H1 (cell line): Measurements from ENCODE around the gene CDC42SE2. TPM values are rescaled to one million over a fixed set of nuclear protein-coding genes. Genes with fewer than 3 reads are reported as not detected.

Source experiments
- CTCF ChIA-PET: fragments of 300-600 bp; sonication (Branson Sonifier 250); formaldehyde crosslinking; loops from one replicate; lab custom pipeline; 2021; ENCODE audit not compliant: partially characterized antibody; lab: Charles Lee
- POLR2A ChIA-PET: fragments of 300-600 bp; sonication (Branson Sonifier 250); formaldehyde crosslinking; loops from one replicate; lab custom pipeline; 2021; ENCODE audit warnings: inconsistent platforms; ENCODE audit not compliant: partially characterized antibody; lab: Charles Lee
- DNase-seq, 2 experiments: peaks; one replicate each; pipeline versions ENCODE4 v3.0.0 to v3.0.0-alpha.2; 2010 to 2022; ENCODE audit warnings: low spot score in 2 of 2, low read depth in 1 of 2, mixed read lengths in 1 of 2
- FAIRE-seq: peaks from 2 replicates; lab custom pipeline; 2011; peaks lifted over from hg19 to GRCh38; lab: Jason Lieb, UNC
- H2AFZ ChIP-seq: 2 replicates; pipeline ENCODE4 v1.8.1; 2012; ENCODE audit warnings: low read length, inconsistent platforms
- H2AK5ac ChIP-seq: 2 replicates; pipeline ENCODE4 v1.6.1; 2013; ENCODE audit warnings: low read depth, low read length
- H2BK120ac ChIP-seq: replicated peaks from 2 replicates; pipeline ENCODE3; 2013; ENCODE audit warnings: low read depth, low read length, inconsistent platforms
- H2BK12ac ChIP-seq: 2 replicates; pipeline ENCODE4 v1.6.1; 2013; ENCODE audit warnings: low read depth, low read length
- H2BK15ac ChIP-seq: 2 replicates; pipeline ENCODE4 v1.6.1; 2013; ENCODE audit warnings: low read length
- H2BK20ac ChIP-seq: 2 replicates; pipeline ENCODE4 v1.6.1; 2013; ENCODE audit warnings: low read length
- H2BK5ac ChIP-seq: 2 replicates; pipeline ENCODE4 v1.6.1; 2013; ENCODE audit warnings: low read depth, low read length
- H3K14ac ChIP-seq: 2 replicates; pipeline ENCODE4 v1.6.1; 2013; ENCODE audit warnings: inconsistent platforms; ENCODE audit not compliant: insufficient read length
- H3K18ac ChIP-seq: 2 replicates; pipeline ENCODE4 v1.6.1; 2013; ENCODE audit warnings: low read length; ENCODE audit errors: extremely low read depth
- H3K23ac ChIP-seq: 2 replicates; pipeline ENCODE4 v1.6.1; 2013; ENCODE audit warnings: inconsistent platforms; ENCODE audit not compliant: insufficient read length
- H3K23me2 ChIP-seq: 2 replicates; pipeline ENCODE4 v1.6.1; 2013; ENCODE audit warnings: low read depth, low read length
- H3K27ac ChIP-seq: 2 replicates; pipeline ENCODE4 v1.6.1; 2011; ENCODE audit warnings: low read depth, low read length, inconsistent platforms
- H3K27me3 ChIP-seq, 4 experiments: replicated peaks in 1 of 4; 1 replicate in 1 of 4; 2 replicates in 3 of 4; pipeline versions ENCODE4 v1.6.1 to v1.8.1; 2011 to 2013; ENCODE audit warnings: low read length in 3 of 4, mild to moderate bottlenecking in 3 of 4, inconsistent platforms in 2 of 4, mixed read lengths in 2 of 4, moderate library complexity in 1 of 4; ENCODE audit not compliant: control insufficient read depth in 3 of 4, insufficient read depth in 3 of 4; ENCODE audit errors: extremely low read depth in 1 of 4
- H3K36me3 ChIP-seq, 4 experiments: 2 replicates each; pipeline versions ENCODE4 v1.6.1 to v1.8.1; 2011 to 2013; ENCODE audit warnings: mild to moderate bottlenecking in 4 of 4, low read length in 3 of 4, moderate library complexity in 2 of 4, control low read depth in 1 of 4, inconsistent platforms in 1 of 4; ENCODE audit not compliant: insufficient read depth in 4 of 4, control insufficient read depth in 2 of 4
- H3K4ac ChIP-seq: replicated peaks from 2 replicates; pipeline ENCODE3; 2013; ENCODE audit warnings: low read length, low read depth, mixed read lengths, inconsistent platforms; ENCODE audit not compliant: insufficient read length
- H3K4me1 ChIP-seq, 4 experiments: replicated peaks in 1 of 4; 1 replicate in 1 of 4; 2 replicates in 3 of 4; pipeline versions ENCODE4 v1.6.1 to v1.8.1; 2011 to 2013; ENCODE audit warnings: low read length in 3 of 4, inconsistent platforms in 2 of 4, mixed read lengths in 1 of 4; ENCODE audit not compliant: insufficient read depth in 4 of 4, control insufficient read depth in 3 of 4
- H3K4me2 ChIP-seq, 2 experiments: 2 replicates each; pipeline versions ENCODE4 v1.6.1 to v1.8.1; 2011 to 2013; ENCODE audit warnings: low read depth in 2 of 2, low read length in 2 of 2, control low read depth in 1 of 2, inconsistent platforms in 1 of 2, mild to moderate bottlenecking in 1 of 2; ENCODE audit not compliant: insufficient read depth in 1 of 2
- H3K4me3 ChIP-seq, 4 experiments: fragments of 200-600, 300-600 bp in 1 of 4; sonication (generic), shearing (Covaris generic), sonication (Bioruptor Twin) in 1 of 4; 2 replicates each; pipeline versions ENCODE4 v1.5.1 to v1.8.1; 2011 to 2016; ENCODE audit warnings: low read length in 4 of 4, low read depth in 3 of 4, control low read depth in 2 of 4, inconsistent platforms in 2 of 4, mild to moderate bottlenecking in 2 of 4, mixed read lengths in 1 of 4, moderate library complexity in 1 of 4; ENCODE audit not compliant: insufficient read depth in 2 of 4; ENCODE audit errors: extremely low read depth in 1 of 4
- H3K56ac ChIP-seq: replicated peaks from 2 replicates; pipeline ENCODE3; 2013; ENCODE audit warnings: low read depth, mild to moderate bottlenecking, mixed read lengths, low read length, inconsistent platforms; ENCODE audit not compliant: insufficient read length
- H3K79me1 ChIP-seq: 2 replicates; pipeline ENCODE4 v1.6.1; 2013; ENCODE audit warnings: low read depth, low read length, control low read depth
- H3K79me2 ChIP-seq, 2 experiments: 2 replicates each; pipeline versions ENCODE4 v1.6.1 to v1.8.1; 2012 to 2013; ENCODE audit warnings: low read length in 2 of 2, mild to moderate bottlenecking in 2 of 2, inconsistent platforms in 1 of 2; ENCODE audit not compliant: insufficient read depth in 2 of 2, control insufficient read depth in 1 of 2
- H3K9ac ChIP-seq, 4 experiments: replicated peaks in 1 of 4; 1 replicate in 1 of 4; 2 replicates in 3 of 4; pipeline versions ENCODE4 v1.6.1 to v1.8.1; 2011 to 2013; ENCODE audit warnings: low read depth in 3 of 4, low read length in 3 of 4, control low read depth in 2 of 4, mild to moderate bottlenecking in 2 of 4, moderate library complexity in 2 of 4, inconsistent platforms in 1 of 4; ENCODE audit errors: extremely low read depth in 1 of 4
- H3K9me3 ChIP-seq, 2 experiments: 2 replicates each; pipeline versions ENCODE4 v1.6.1 to v1.8.1; 2012 to 2013; ENCODE audit warnings: mild to moderate bottlenecking in 2 of 2, moderate library complexity in 2 of 2, control low read depth in 1 of 2, inconsistent platforms in 1 of 2, low read depth in 1 of 2, low read length in 1 of 2, mixed read lengths in 1 of 2; ENCODE audit not compliant: insufficient read depth in 2 of 2
- H4K20me1 ChIP-seq, 2 experiments: replicated peaks in 1 of 2; 2 replicates each; pipeline versions ENCODE3 to v1.8.1; 2011 to 2013; ENCODE audit warnings: inconsistent platforms in 2 of 2, low read length in 2 of 2, mild to moderate bottlenecking in 1 of 2; ENCODE audit not compliant: insufficient read depth in 2 of 2, control insufficient read depth in 1 of 2
- H4K5ac ChIP-seq: 2 replicates; pipeline ENCODE4 v1.6.1; 2013; ENCODE audit warnings: low read length, low read depth, mixed read lengths, inconsistent platforms; ENCODE audit not compliant: insufficient read length
- H4K8ac ChIP-seq: 2 replicates; pipeline ENCODE4 v1.8.0; 2013; ENCODE audit warnings: mild to moderate bottlenecking, moderate library complexity, low read length, inconsistent platforms; ENCODE audit not compliant: insufficient read depth; ENCODE audit errors: extremely low read depth
- H4K91ac ChIP-seq: replicated peaks from 2 replicates; pipeline ENCODE3; 2013; ENCODE audit warnings: low read length, mixed read lengths, inconsistent platforms; ENCODE audit not compliant: insufficient read length
- CHD2 ChIP-seq: IDR thresholded peaks from 2 replicates; pipeline ENCODE4 v1.6.1; 2012; ENCODE audit warnings: low read length, improper control_type of control experiment
- EZH2 ChIP-seq: fragments of 200-600 bp; sonication (generic); IDR thresholded peaks from 2 replicates; pipeline ENCODE4 v1.7.1; 2012; ENCODE audit warnings: low read depth, mild to moderate bottlenecking, moderate library complexity, low read length, inconsistent platforms; ENCODE audit not compliant: severe bottlenecking
- GABPA ChIP-seq: IDR thresholded peaks from 2 replicates; pipeline ENCODE4 v1.6.1; 2011; ENCODE audit warnings: mild to moderate bottlenecking, low read length, moderate library complexity, borderline replicate concordance; ENCODE audit not compliant: insufficient read depth
- GTF2F1 ChIP-seq: IDR thresholded peaks from 2 replicates; pipeline ENCODE4 v1.6.1; 2012; ENCODE audit warnings: low read depth, low read length, improper control_type of control experiment, borderline replicate concordance
- HDAC6 ChIP-seq: IDR thresholded peaks from one replicate; pipeline ENCODE4 v1.7.1; 2012; ENCODE audit warnings: low read depth, mild to moderate bottlenecking, inconsistent platforms, low read length, moderate library complexity
- JUND ChIP-seq: IDR thresholded peaks from 2 replicates; pipeline ENCODE4 v1.6.1; 2011; ENCODE audit warnings: mild to moderate bottlenecking, improper control_type of control experiment, low read length
- TEAD4 ChIP-seq: IDR thresholded peaks from 2 replicates; pipeline ENCODE4 v1.6.1; 2012; ENCODE audit warnings: low read depth, low read length, inconsistent platforms, mixed read lengths
- WGBS, 2 experiments: shearing (Covaris generic) in 1 of 2; methylation state at CpG; one replicate each; pipeline versions ENCODE4 v1.1.6 to v1.1.7; 2013 to 2015; ENCODE audit warnings: low lambda C conversion rate in 2 of 2, mixed read lengths in 2 of 2, inconsistent platforms in 1 of 2, low coverage in 1 of 2, missing lambda C conversion rate in 1 of 2; ENCODE audit not compliant: insufficient replicate concordance in 2 of 2, insufficient coverage in 1 of 2, insufficient read length in 1 of 2; ENCODE audit errors: extremely low coverage in 1 of 2, missing lambda C conversion rate in 1 of 2; 5-methylcytosine and 5-hydroxymethylcytosine counted together
- polyA plus RNA-seq, 7 experiments: library from polyadenylated mRNA; depleted of rRNA in 3 of 7; stranded (reverse) in 5 of 7; unstranded in 2 of 7; fragments of >200 nt in 5 of 7; fragments of 200-250 nt in 2 of 7; gene quantifications; 1 replicate in 5 of 7; 2 replicates in 1 of 7; 4 replicates in 1 of 7; pipeline versions ENCODE4 v1.2.1 to v1.2.3, GENCODE V29; 2011 to 2013; ENCODE audit warnings: missing spikeins in 2 of 7, mixed read lengths in 2 of 7
- total RNA-seq: library from RNA; stranded (reverse); fragmentation: NEBNext Ultra II Directional; extraction: Animal tissue kit (Norgen Biotek cat#: 25700); gene quantifications from 2 replicates; pipeline ENCODE4 v1.2.1, GENCODE V29; 2021

CDC42SE2 gene
- total and polyA plus RNA-seq, 2 of the 8 experiments (the other 6 are each of a cell fraction or from before 2014, with no cell fraction given), result 16.7 to 30.8 TPM

GRCh38 chr5:131441184-131441583, 177.3 kb downstream of the CDC42SE2 start:
- no peak overlapping the region for H2BK20ac ChIP-seq
- H2BK15ac ChIP-seq, result no peak overlapping the region
- peaks cover 3 to 39% (median 14%) of the 10 kb centered on the region in 4 experiments; a peak in 7 of 8 replicates for H3K36me3 ChIP-seq
- H3K23me2 ChIP-seq, result no peaks in the 10 kb centered on the region
- no peak overlapping the region for H3K4me2 ChIP-seq
- H4K8ac ChIP-seq, result no peak overlapping the region
- H3K9me3 ChIP-seq, result no peaks in the 10 kb centered on the region
- no peak overlapping the region for H2BK120ac ChIP-seq
- H4K91ac ChIP-seq, result no peak overlapping the region
- POLR2A ChIA-PET, result no interaction called here
- no peak overlapping the region for H3K56ac ChIP-seq
- no peak overlapping the region for H3K27ac ChIP-seq
- no peak overlapping the region for H3K9ac ChIP-seq
- H4K5ac ChIP-seq, result no peak overlapping the region
- CTCF ChIA-PET, result interaction anchor here (2.0 kb wide), 1 partner anchor 18 kb away, joined by 7 read pairs; no protein-coding TSS in a partner anchor
- no peaks in the 10 kb centered on the region for H3K79me2 ChIP-seq
- FAIRE-seq (no peak), DNase-seq (no peak)
- no peak overlapping the region for H3K4ac ChIP-seq
- no peak overlapping the region for H3K18ac ChIP-seq
- no peak overlapping the region for H2AFZ ChIP-seq
- H4K20me1 ChIP-seq, result no peaks in the 10 kb centered on the region
- no peak overlapping the region for H2AK5ac ChIP-seq
- no peak overlapping the region for H3K23ac ChIP-seq
- H2BK5ac ChIP-seq, result no peak overlapping the region
- H3K27me3 ChIP-seq, result no peaks in the 10 kb centered on the region
- H2BK12ac ChIP-seq, result no peak overlapping the region
- H3K4me1 ChIP-seq, result no peaks in the 10 kb centered on the region
- TF ChIP-seq GTF2F1 (no peak), TEAD4 (no peak), GABPA (no peak), HDAC6 (no peak), EZH2 (no peak), CHD2 (no peak), JUND (no peak)
- H3K14ac ChIP-seq, result no peak overlapping the region
- no peaks in the 10 kb centered on the region for H3K79me1 ChIP-seq
- WGBS, 2 experiments, result 96% methylated on average over 2 of the region's 2 CpGs; no CpG with 5 or more reads in 1 of the 2 experiments
- H3K4me3 ChIP-seq, result no peak overlapping the region
